ENCODE results near the gene KCNJ1. TPM values are rescaled to one million over a fixed set of nuclear protein-coding genes. Genes with fewer than 3 reads are reported as not detected.

The KCNJ1 gene
- total RNA-seq, 1 experiment from 2014 or later, result not detected

DNA sequence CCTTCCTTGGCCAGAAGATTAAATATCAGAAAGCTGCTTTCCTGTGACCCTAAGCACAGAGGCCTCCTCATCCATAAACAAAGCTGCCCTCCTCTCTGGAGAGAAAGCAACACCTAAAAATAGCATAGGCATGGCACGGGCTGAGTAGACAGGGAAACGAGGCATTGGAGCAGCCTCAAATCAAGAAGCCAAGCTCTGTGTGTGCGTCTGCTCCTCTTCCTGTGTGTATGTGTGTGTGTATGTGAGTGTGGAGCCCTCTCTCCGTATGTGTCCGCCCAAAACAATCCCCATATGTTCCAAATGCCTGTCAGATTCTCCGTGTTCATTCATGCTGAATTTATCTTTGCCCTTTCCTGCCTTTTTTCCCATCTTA, 48.0 kb upstream of the KCNJ1 start:
- CTCF ChIA-PET, result interaction anchor here (0.5 to 0.6 kb wide), 2 partner anchors 11 to 190 kb away, joined by 3 to 6 read pairs; no protein-coding TSS in a partner anchor

DNA sequence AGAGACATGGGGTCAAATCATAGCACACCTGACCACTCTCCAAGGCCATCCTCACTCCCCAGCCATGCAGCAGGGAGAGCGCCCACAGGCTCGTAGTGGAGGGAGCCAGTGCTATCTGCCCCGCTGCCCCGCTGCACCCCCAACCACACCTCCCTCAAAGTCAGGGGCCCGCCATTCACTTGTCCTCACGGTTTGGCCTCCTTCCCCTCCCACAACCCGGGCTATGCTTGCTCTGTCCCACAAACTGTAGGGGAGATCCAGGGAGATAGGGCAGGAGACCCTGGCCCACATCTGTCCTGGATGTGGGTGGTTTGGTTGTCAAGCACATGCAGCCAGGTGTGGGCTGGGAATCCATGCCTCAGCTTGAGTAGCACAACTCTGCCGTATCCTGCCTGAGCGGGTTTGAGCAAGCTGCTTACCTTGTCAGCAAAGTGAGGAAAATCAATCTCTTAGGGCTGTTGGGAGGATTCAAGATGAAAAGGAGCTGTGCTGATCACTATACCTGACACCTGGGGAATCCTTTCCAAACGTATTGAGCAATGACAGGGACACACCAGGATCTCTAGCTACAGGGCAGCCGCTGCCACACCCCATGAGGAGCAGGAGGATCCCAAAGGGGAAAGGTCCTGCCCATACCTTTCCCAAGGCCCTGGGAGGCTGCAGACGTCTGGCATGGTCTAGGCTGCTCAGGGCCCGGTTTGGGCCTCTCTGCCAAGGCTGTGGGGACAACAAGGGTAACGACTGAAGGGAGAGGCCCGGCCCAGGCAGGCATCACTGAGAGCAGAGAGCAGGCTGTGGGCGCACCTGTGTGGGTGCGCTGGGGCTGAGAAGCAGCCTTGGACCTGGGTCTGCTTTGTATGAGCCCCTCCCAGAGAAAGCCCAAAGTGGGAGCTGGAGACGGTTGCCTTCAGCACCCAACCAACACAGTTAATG, 47.4 kb upstream of the KCNJ1 start:
- Histone ChIP-seq H3K27me3 (replicated peaks; ENCODE audit: insufficient read depth, low read depth, low read length, poor library complexity) (no peaks in the 10 kb centered on the region), H3K4me1 (ENCODE audit: insufficient read depth, low read length, poor library complexity, severe bottlenecking) (no peaks in the 10 kb centered on the region), H3K4me3 (ENCODE audit: low read depth, low read length, poor library complexity, severe bottlenecking) (no peak overlapping the region), H3K9me3 (ENCODE audit: low read depth, low read length, poor library complexity, severe bottlenecking) (no peaks in the 10 kb centered on the region), H3K36me3 (ENCODE audit: insufficient read depth, low read length, poor library complexity, severe bottlenecking) (no peaks in the 10 kb centered on the region), H3K27ac (ENCODE audit: low read depth, low read length, poor library complexity, severe bottlenecking) (no peak overlapping the region)
- BruUV-seq (replicated peaks), result no TSS peak
- TF ChIP-seq, protein P1, sequence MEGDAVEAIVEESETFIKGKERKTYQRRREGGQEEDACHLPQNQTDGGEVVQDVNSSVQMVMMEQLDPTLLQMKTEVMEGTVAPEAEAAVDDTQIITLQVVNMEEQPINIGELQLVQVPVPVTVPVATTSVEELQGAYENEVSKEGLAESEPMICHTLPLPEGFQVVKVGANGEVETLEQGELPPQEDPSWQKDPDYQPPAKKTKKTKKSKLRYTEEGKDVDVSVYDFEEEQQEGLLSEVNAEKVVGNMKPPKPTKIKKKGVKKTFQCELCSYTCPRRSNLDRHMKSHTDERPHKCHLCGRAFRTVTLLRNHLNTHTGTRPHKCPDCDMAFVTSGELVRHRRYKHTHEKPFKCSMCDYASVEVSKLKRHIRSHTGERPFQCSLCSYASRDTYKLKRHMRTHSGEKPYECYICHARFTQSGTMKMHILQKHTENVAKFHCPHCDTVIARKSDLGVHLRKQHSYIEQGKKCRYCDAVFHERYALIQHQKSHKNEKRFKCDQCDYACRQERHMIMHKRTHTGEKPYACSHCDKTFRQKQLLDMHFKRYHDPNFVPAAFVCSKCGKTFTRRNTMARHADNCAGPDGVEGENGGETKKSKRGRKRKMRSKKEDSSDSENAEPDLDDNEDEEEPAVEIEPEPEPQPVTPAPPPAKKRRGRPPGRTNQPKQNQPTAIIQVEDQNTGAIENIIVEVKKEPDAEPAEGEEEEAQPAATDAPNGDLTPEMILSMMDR (conservative IDR thresholded peaks at IDR 0.05; ENCODE audit: low read depth, low read length), result no peak
- TF ChIP-seq EZH2 (IDR thresholded peaks at IDR 0.05; ENCODE audit: borderline replicate concordance, low read depth, low read length, poor library complexity, severe bottlenecking), result no peak
- intact Hi-C loops (cut with micrococcal nuclease; ENCODE audit: unreplicated experiment), result no loop called here
- CTCF ChIA-PET, result interaction anchor here (0.5 to 0.6 kb wide), 2 partner anchors 12 to 191 kb away, joined by 3 to 6 read pairs; no protein-coding TSS in a partner anchor
- DNase-seq (ENCODE audit: low spot score), result no peak
- POLR2A ChIA-PET (ENCODE audit: low non-redundant PET), result no interaction called here

More for the DNA sequence above, 48.0 kb upstream of the KCNJ1 start:
- H3K4me1 ChIP-seq (ENCODE audit: insufficient read depth, low read length, poor library complexity, severe bottlenecking), result no peaks in the 10 kb centered on the region
- no peak overlapping the region for H3K27ac ChIP-seq (ENCODE audit: low read depth, low read length, poor library complexity, severe bottlenecking)
- no TSS peak for BruUV-seq (replicated peaks)
- no peaks in the 10 kb centered on the region for H3K36me3 ChIP-seq (ENCODE audit: insufficient read depth, low read length, poor library complexity, severe bottlenecking)
- no peaks in the 10 kb centered on the region for H3K9me3 ChIP-seq (ENCODE audit: low read depth, low read length, poor library complexity, severe bottlenecking)
- H3K27me3 ChIP-seq (replicated peaks; ENCODE audit: insufficient read depth, low read depth, low read length, poor library complexity), result no peaks in the 10 kb centered on the region
- TF ChIP-seq, protein P1 (conservative IDR thresholded peaks at IDR 0.05; ENCODE audit: low read depth, low read length), result no peak
- no peak for TF ChIP-seq EZH2 (IDR thresholded peaks at IDR 0.05; ENCODE audit: borderline replicate concordance, low read depth, low read length, poor library complexity, severe bottlenecking)
- POLR2A ChIA-PET (ENCODE audit: low non-redundant PET), result no interaction called here
- intact Hi-C loops (cut with micrococcal nuclease; ENCODE audit: unreplicated experiment), result no loop called here
- no peak overlapping the region for H3K4me3 ChIP-seq (ENCODE audit: low read depth, low read length, poor library complexity, severe bottlenecking)
- no peak for DNase-seq (ENCODE audit: low spot score)

DNA sequence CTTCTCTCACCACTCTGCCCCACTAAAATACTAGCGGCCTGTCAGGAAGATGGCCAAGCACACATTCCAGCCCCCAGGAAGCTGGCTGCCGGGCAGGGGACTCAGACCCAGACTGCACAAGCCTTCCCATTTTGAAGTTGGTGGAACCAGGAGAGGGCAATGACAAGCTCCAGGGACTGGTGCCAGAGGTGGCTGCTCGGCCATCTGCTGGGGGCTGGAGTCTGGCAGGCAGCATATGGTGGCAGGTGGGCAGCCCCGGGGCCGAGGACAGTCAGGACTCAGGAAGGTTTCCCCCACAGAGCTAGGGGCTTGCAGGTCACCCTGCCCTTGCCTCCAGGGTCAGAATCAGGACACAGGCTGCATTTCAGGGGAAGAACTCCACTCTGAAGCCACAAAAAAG, 46.7 kb upstream of the KCNJ1 start:
- intact Hi-C loops (cut with micrococcal nuclease; ENCODE audit: unreplicated experiment), result no loop called here
- H3K9me3 ChIP-seq (ENCODE audit: low read depth, low read length, poor library complexity, severe bottlenecking), result no peaks in the 10 kb centered on the region
- CTCF ChIA-PET, result interaction anchor here (0.6 kb wide), 1 partner anchor 42 kb away, joined by 3 read pairs; no protein-coding TSS in a partner anchor
- BruUV-seq (replicated peaks), result no TSS peak
- H3K4me1 ChIP-seq (ENCODE audit: insufficient read depth, low read length, poor library complexity, severe bottlenecking), result no peaks in the 10 kb centered on the region
- TF ChIP-seq EZH2 (IDR thresholded peaks at IDR 0.05; ENCODE audit: borderline replicate concordance, low read depth, low read length, poor library complexity, severe bottlenecking), result no peak
- TF ChIP-seq, protein P1 (conservative IDR thresholded peaks at IDR 0.05; ENCODE audit: low read depth, low read length), result no peak
- no peak for DNase-seq (ENCODE audit: low spot score)
- no peaks in the 10 kb centered on the region for H3K27me3 ChIP-seq (replicated peaks; ENCODE audit: insufficient read depth, low read depth, low read length, poor library complexity)
- no peak overlapping the region for H3K27ac ChIP-seq (ENCODE audit: low read depth, low read length, poor library complexity, severe bottlenecking)
- no peaks in the 10 kb centered on the region for H3K36me3 ChIP-seq (ENCODE audit: insufficient read depth, low read length, poor library complexity, severe bottlenecking)
- no peak overlapping the region for H3K4me3 ChIP-seq (ENCODE audit: low read depth, low read length, poor library complexity, severe bottlenecking)
- POLR2A ChIA-PET (ENCODE audit: low non-redundant PET), result interaction anchor here (0.6 kb wide), 1 partner anchor 92 kb away, joined by 3 read pairs; no protein-coding TSS in a partner anchor

Data from A673 (cell line).